IMR-90 (cell line): Measurements from ENCODE around the gene NEDD4L. TPM values are rescaled to one million over a fixed set of nuclear protein-coding genes. Genes with fewer than 3 reads are reported as not detected.

ENCODE experiments used
- ATAC-seq: fragments of 200-7000 bp; cut with Tn5 transposase; 2 replicates; pipeline ENCODE4 v1.9.1; 2020; ENCODE audit warnings: low read depth, mild to moderate bottlenecking, moderate library complexity
- BruUV-seq: library from RNA; stranded (reverse); fragments of 400-500 nt; replicated peaks from 2 replicates; lab custom pipeline; 2021; lab: Mats Ljungman, UMichigan
- CTCF ChIA-PET: fragments of 300-600 bp; formaldehyde crosslinking; extraction: SDS; loops from one replicate; lab custom pipeline; 2021; ENCODE audit warnings: antibody characterized with exemption; lab: Yijun Ruan, JAX
- POLR2A ChIA-PET: fragments of 300-600 bp; sonication (Branson Sonifier 250); formaldehyde crosslinking; loops from one replicate; lab custom pipeline; 2022; ENCODE audit warnings: antibody characterized with exemption; ENCODE audit not compliant: unreplicated experiment; lab: Charles Lee
- DNase-seq: peaks from one replicate; pipeline ENCODE4 v3.0.0; 2013
- H2AFZ ChIP-seq: replicated peaks from 2 replicates; pipeline ENCODE3; 2013; ENCODE audit warnings: low read length, mild to moderate bottlenecking; ENCODE audit not compliant: poor library complexity
- H2AK5ac ChIP-seq: 2 replicates; pipeline ENCODE4 v1.6.1; 2013; ENCODE audit warnings: low read depth, low read length, inconsistent platforms
- H2AK9ac ChIP-seq: replicated peaks from 2 replicates; pipeline ENCODE3; 2013; ENCODE audit warnings: mild to moderate bottlenecking, low read depth, low read length, moderate library complexity; ENCODE audit not compliant: poor library complexity
- H2BK120ac ChIP-seq: 2 replicates; pipeline ENCODE4 v1.6.1; 2013; ENCODE audit warnings: low read depth, low read length, inconsistent platforms
- H2BK15ac ChIP-seq: 3 replicates; pipeline ENCODE4 v1.6.1; 2013; ENCODE audit warnings: low read depth, low read length, inconsistent platforms
- H2BK20ac ChIP-seq: 2 replicates; pipeline ENCODE4 v1.6.1; 2013; ENCODE audit warnings: low read depth, mild to moderate bottlenecking, inconsistent platforms, low read length, moderate library complexity
- H2BK5ac ChIP-seq: 2 replicates; pipeline ENCODE4 v1.6.1; 2013; ENCODE audit warnings: mild to moderate bottlenecking, low read depth, low read length, inconsistent platforms; ENCODE audit not compliant: poor library complexity, severe bottlenecking
- H3K14ac ChIP-seq: replicated peaks from 2 replicates; pipeline ENCODE4 v1.6.1; 2013; ENCODE audit warnings: low read depth, low read length, inconsistent platforms
- H3K18ac ChIP-seq: 2 replicates; pipeline ENCODE4 v1.6.1; 2013; ENCODE audit warnings: low read depth, low read length, control low read depth
- H3K23ac ChIP-seq: 2 replicates; pipeline ENCODE4 v1.6.1; 2013; ENCODE audit warnings: low read depth, low read length, inconsistent platforms
- H3K27ac ChIP-seq: 2 replicates; pipeline ENCODE4 v1.5.1; 2013; ENCODE audit warnings: mild to moderate bottlenecking, control low read depth, low read length; ENCODE audit not compliant: insufficient read depth
- H3K27me3 ChIP-seq: 2 replicates; pipeline ENCODE4 v1.6.1; 2013; ENCODE audit warnings: low read length; ENCODE audit not compliant: control insufficient read depth, insufficient read depth
- H3K36me3 ChIP-seq: 2 replicates; pipeline ENCODE4 v1.6.1; 2013; ENCODE audit warnings: low read length, mixed read lengths; ENCODE audit not compliant: control insufficient read depth, insufficient read depth
- H3K4ac ChIP-seq: 2 replicates; pipeline ENCODE4 v1.6.1; 2013; ENCODE audit warnings: low read depth, low read length, inconsistent platforms
- H3K4me1 ChIP-seq: 2 replicates; pipeline ENCODE4 v1.6.1; 2013; ENCODE audit warnings: low read length, mixed read lengths; ENCODE audit not compliant: control insufficient read depth, insufficient read depth
- H3K4me2 ChIP-seq: 2 replicates; pipeline ENCODE4 v1.6.1; 2013; ENCODE audit warnings: low read depth, mild to moderate bottlenecking, control low read depth, low read length, moderate library complexity
- H3K4me3 ChIP-seq: 2 replicates; pipeline ENCODE4 v1.5.1; 2013; ENCODE audit warnings: low read depth, mild to moderate bottlenecking, control low read depth, low read length, moderate library complexity; ENCODE audit not compliant: insufficient read depth
- H3K56ac ChIP-seq: 2 replicates; pipeline ENCODE4 v1.6.1; 2013; ENCODE audit warnings: low read length, inconsistent platforms; ENCODE audit not compliant: insufficient read depth; ENCODE audit errors: extremely low read depth
- H3K79me1 ChIP-seq, 2 experiments: 2 replicates each; pipeline ENCODE4 v1.6.1; 2013; ENCODE audit warnings: low read length in 2 of 2, inconsistent platforms in 1 of 2, low read depth in 1 of 2
- H3K9ac ChIP-seq: 2 replicates; pipeline ENCODE4 v1.6.1; 2013; ENCODE audit warnings: low read depth, low read length, control low read depth
- H3K9me1 ChIP-seq: 2 replicates; pipeline ENCODE4 v1.6.1; 2013; ENCODE audit warnings: low read length, inconsistent platforms; ENCODE audit not compliant: insufficient read depth
- H3K9me3 ChIP-seq: 2 replicates; pipeline ENCODE4 v1.6.1; 2013; ENCODE audit warnings: low read length; ENCODE audit not compliant: control insufficient read depth, insufficient read depth
- H4K20me1 ChIP-seq: 2 replicates; pipeline ENCODE4 v1.6.1; 2013; ENCODE audit warnings: low read length, inconsistent platforms; ENCODE audit not compliant: insufficient read depth
- H4K5ac ChIP-seq: 2 replicates; pipeline ENCODE4 v1.6.1; 2013; ENCODE audit warnings: mild to moderate bottlenecking, low read depth, low read length, control low read depth
- H4K8ac ChIP-seq, 2 experiments: 2 replicates each; pipeline ENCODE4 v1.6.1; 2013; ENCODE audit warnings: low read depth in 2 of 2, low read length in 2 of 2, control low read depth in 1 of 2, inconsistent platforms in 1 of 2
- H4K91ac ChIP-seq: 2 replicates; pipeline ENCODE4 v1.6.1; 2013; ENCODE audit warnings: low read depth, low read length, inconsistent platforms; ENCODE audit not compliant: insufficient read depth
- BHLHE40 ChIP-seq: fragments of 150-350 bp; IDR thresholded peaks from 2 replicates; pipeline ENCODE4 v1.6.1; 2016; ENCODE audit warnings: mild to moderate bottlenecking, low read depth, low read length
- CEBPB ChIP-seq: IDR thresholded peaks from 2 replicates; pipeline ENCODE4 v1.6.1; 2012; ENCODE audit warnings: low read depth, low read length, improper control_type of control experiment
- WGBS, 2 experiments: methylation state at CpG; one replicate each; pipeline versions ENCODE4 v1.1.5 to v1.1.7; 2013; ENCODE audit warnings: missing lambda C conversion rate in 2 of 2; ENCODE audit not compliant: insufficient read length in 1 of 2; ENCODE audit errors: extremely low coverage in 2 of 2; 5-methylcytosine and 5-hydroxymethylcytosine counted together
- dilution Hi-C: fragments of 300-500 bp; cut with HindIII; formaldehyde crosslinking; loops from one replicate; pipeline ENCODE4 v1.14.3; 2018; ENCODE audit warnings: low sequenced_read_pairs; ENCODE audit not compliant: unreplicated experiment
- in situ Hi-C: fragments of 300-500 bp; cut with MboI; formaldehyde crosslinking; loops from 3 replicates; pipeline ENCODE4 v1.14.3; 2019; ENCODE audit warnings: low sequenced_read_pairs, inconsistent platforms, mixed read lengths
- intact Hi-C: fragments of 100-400 bp; cut with micrococcal nuclease; formaldehyde crosslinking; loops from 2 replicates; pipeline ENCODE4 v1.10.0; 2022
- polyA plus RNA-seq, 3 experiments: library from polyadenylated mRNA; depleted of rRNA; stranded (reverse); fragments of >200 nt; gene quantifications; 2 replicates each; pipeline ENCODE4 v1.2.3, GENCODE V29; 2012; ENCODE audit warnings: low replicate concordance in 1 of 3
- total RNA-seq: library from RNA; depleted of rRNA; stranded (reverse); fragments of >200 nt; gene quantifications from 2 replicates; pipeline ENCODE4 v1.2.3, GENCODE V29; 2012

NEDD4L gene
- total and polyA plus RNA-seq, 2 of the 4 experiments (the other 2 are of a cell fraction), result 10.0 to 10.9 TPM

DNA sequence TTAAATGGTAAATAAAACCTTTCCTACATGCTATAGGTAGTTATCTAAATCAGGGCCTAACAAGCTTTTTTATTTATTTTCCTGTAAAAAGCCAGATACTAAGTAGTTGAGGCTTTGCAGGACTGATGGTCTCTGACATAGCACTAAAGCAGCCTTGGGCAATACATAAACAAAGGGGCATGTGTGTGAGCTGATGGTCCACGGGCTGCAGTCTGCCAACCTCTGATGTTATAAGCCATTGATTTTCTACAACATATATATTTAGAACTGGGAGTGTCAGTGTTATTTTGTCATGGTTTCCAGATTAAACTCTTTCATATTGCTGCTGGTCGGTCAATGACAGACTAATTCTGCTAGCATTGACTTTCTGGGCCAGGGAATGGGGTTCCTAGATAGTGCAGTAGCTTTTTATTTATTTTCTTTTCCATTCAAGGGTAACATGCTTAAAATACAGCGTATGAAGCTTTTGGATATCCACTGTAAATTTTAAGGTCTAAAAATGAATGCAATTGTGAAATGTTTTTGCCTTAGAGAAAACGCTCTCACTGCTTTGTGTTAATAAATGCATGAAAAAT lies 134.0 kb downstream of the NEDD4L start:
- DNase-seq, result no peak
- H3K27ac ChIP-seq, result no peak overlapping the region
- TF ChIP-seq CEBPB (peak; percentile 30; the same call in 1 of the 2 replicates), BHLHE40 (no peak)
- no peak overlapping the region for H3K56ac ChIP-seq
- no peak overlapping the region for H3K23ac ChIP-seq
- no peak overlapping the region for H2AK9ac ChIP-seq
- H3K36me3 ChIP-seq, result no peaks in the 10 kb centered on the region
- H3K9ac ChIP-seq, result no peak overlapping the region
- no peak overlapping the region for H3K4me3 ChIP-seq
- H2BK120ac ChIP-seq, result no peak overlapping the region
- POLR2A ChIA-PET, result no interaction called here
- intact Hi-C loops, result loop anchor here (2.0 to 5.0 kb wide), 2 partner anchors 43 to 314 kb away; no protein-coding TSS in a partner anchor
- no peaks in the 10 kb centered on the region for H3K79me1 ChIP-seq
- 0 out of 2 replicates have a peak overlapping the region, but pooled peaks have one; percentile 38 for H2BK20ac ChIP-seq
- ATAC-seq, result no peak; the same call in 1 of the 2 replicates
- H2BK15ac ChIP-seq, result no peak overlapping the region
- H3K4me1 ChIP-seq, result peaks cover 24% of the 10 kb centered on the region
- WGBS, 2 experiments, result no CpG with 5 or more reads among the region's 4 CpGs
- no peaks in the 10 kb centered on the region for H3K9me1 ChIP-seq
- H3K27me3 ChIP-seq, result peaks cover 3% of the 10 kb centered on the region
- BruUV-seq, result no TSS peak
- in situ Hi-C loops, result no loop called here
- no peak overlapping the region for H3K4ac ChIP-seq
- H3K4me2 ChIP-seq, result peak overlapping the region; percentile 55
- H2BK5ac ChIP-seq, result peak overlapping the region; percentile 40
- H4K5ac ChIP-seq, result no peak overlapping the region
- H2AFZ ChIP-seq, result no peak overlapping the region
- H3K14ac ChIP-seq, result no peak overlapping the region
- no peaks in the 10 kb centered on the region; the same call in 1 of the 2 replicates for H4K20me1 ChIP-seq
- H3K18ac ChIP-seq, result no peak overlapping the region; the same call in 1 of the 2 replicates
- CTCF ChIA-PET, result interaction anchor here (0.8 to 1.5 kb wide), 3 partner anchors 26 to 134 kb away, joined by 3 to 4 read pairs (median 3); partner anchors contain the start of gene NEDD4L
- no peak overlapping the region for H4K91ac ChIP-seq
- H4K8ac ChIP-seq, result no peak overlapping the region
- H3K9me3 ChIP-seq, result no peaks in the 10 kb centered on the region
- dilution Hi-C loops, result no loop called here
- 0 out of 2 replicates have a peak overlapping the region, but pooled peaks have one; percentile 70 for H2AK5ac ChIP-seq
